ENCODE data around the gene RAB40C. TPM values are rescaled to one million over a fixed set of nuclear protein-coding genes. Genes with fewer than 3 reads are reported as not detected.
A peak's percentile ranks its signal among the peaks of the same experiment; 100 is the strongest.

Gene RAB40C
- total and polyA plus RNA-seq, 10 of the 15 experiments (the other 5 are each of a cell fraction or from before 2014, with no cell fraction given) = 0.06 to 12.8 (median 4.6) TPM

GRCh38 chr16:668519-669171 lies 78.8 kb downstream of the RAB40C start:
- ATAC-seq (peak; percentile 19), FAIRE-seq (no peak), DNase-seq (ENCODE audit: low read depth, low spot score) (no peak)
- Histone ChIP-seq H3K4me3 (peak overlapping the region; percentile 90), H3K27me3 (replicated peaks in 1 of 2; ENCODE audit: control insufficient read depth in 2 of 2, insufficient read depth in 2 of 2, low read length in 1 of 2) (no peaks in the 10 kb centered on the region), H3K4me1 (ENCODE audit: control insufficient read depth, insufficient read depth, low read length) (peaks cover 2% of the 10 kb centered on the region; the same call in 1 of the 2 replicates), H3K36me3 (ENCODE audit: control insufficient read depth in 2 of 2, insufficient read depth in 2 of 2, low read length in 1 of 2) (peaks cover 0 to 18% of the 10 kb centered on the region in 2 experiments; a peak in 3 of 4 replicates), H4K20me1 (ENCODE audit: control insufficient read depth, insufficient read depth) (no peaks in the 10 kb centered on the region; the same call in 1 of the 2 replicates), H3K4me2 (ENCODE audit: control insufficient read depth, insufficient read depth) (peak overlapping the region; percentile 82), H3K9ac (ENCODE audit: control insufficient read depth, insufficient read depth, low read length) (peak overlapping the region; percentile 97), H3K79me2 (ENCODE audit: control insufficient read depth, insufficient read depth, low read length) (peaks cover 16% of the 10 kb centered on the region), H3K27ac (ENCODE audit: control insufficient read depth, insufficient read depth) (peak overlapping the region; percentile 73), H3K9me3 (replicated peaks; ENCODE audit: control insufficient read depth, insufficient read depth, low read length) (no peaks in the 10 kb centered on the region), H2AFZ (ENCODE audit: control insufficient read depth, low read depth, low read length) (no peak overlapping the region)
- in situ Hi-C loops (cut with MboI) (loop anchor here (10.0 kb wide), 1 partner anchor 274 kb away; the partner anchor contains the start of gene NME4), intact Hi-C loops (cut with micrococcal nuclease; ENCODE audit: unreplicated experiment) (loop anchor here (10.0 kb wide), 1 partner anchor 274 kb away; the partner anchor contains the start of gene NME4)
- SMC1A ChIA-PET (ENCODE audit: uncharacterized antibody, unreplicated experiment) = no interaction called here
- BruUV-seq (replicated peaks) = no TSS peak
- POLR2A ChIA-PET = interaction anchor here (1.0 to 1.2 kb wide), 2 partner anchors 19 to 32 kb away, joined by 3 to 4 read pairs; partner anchors contain the start of genes METTL26 and WDR90
- 2% methylated on average over 43 of the region's 50 CpGs for WGBS (ENCODE audit: insufficient coverage, insufficient replicate concordance, low lambda C conversion rate, missing lambda C conversion rate)
- TF ChIP-seq KDM1A (IDR thresholded peaks at IDR 0.05; ENCODE audit: borderline replicate concordance) (no peak), LARP7 (IDR thresholded peaks at IDR 0.05) (no peak), ZNF384 (IDR thresholded peaks at IDR 0.05; ENCODE audit: borderline replicate concordance, low read depth, low read length) (no peak), NRF1 (conservative IDR thresholded peaks at IDR 0.05; ENCODE audit: low read depth, low read length) (no peak), ATF7 (IDR thresholded peaks at IDR 0.05; ENCODE audit: low read depth) (no peak), USF1 (IDR thresholded peaks at IDR 0.05; ENCODE audit: borderline replicate concordance, extremely low read length, insufficient read depth, low read depth, low read length) (no peak), ZNF274 (IDR thresholded peaks at IDR 0.05; ENCODE audit: insufficient read depth, insufficient read length) (no peak), TCF12 (IDR thresholded peaks at IDR 0.05; ENCODE audit: low read depth, low read length) (no peak), E2F8 (IDR thresholded peaks at IDR 0.05; ENCODE audit: low read depth, partially characterized antibody) (no peak), WRNIP1 (IDR thresholded peaks at IDR 0.05; ENCODE audit: borderline replicate concordance, low read depth, low read length) (no peak), PBX3 (IDR thresholded peaks at IDR 0.05; ENCODE audit: insufficient replicate concordance, low read depth, low read length) (no peak), CTCF (IDR thresholded peaks at IDR 0.05 in 2 of 3, conservative IDR thresholded peaks at IDR 0.05 in 1 of 3; ENCODE audit: control insufficient read depth in 2 of 3, extremely low read depth in 1 of 3, insufficient read depth in 1 of 3, low read depth in 3 of 3, low read length in 3 of 3) (no peak), ZBED1 (IDR thresholded peaks at IDR 0.05; ENCODE audit: borderline replicate concordance) (no peak)
- RAD21 ChIA-PET (ENCODE audit: unreplicated experiment) = no interaction called here
- CTCF ChIA-PET = interaction anchor here (0.6 to 1.8 kb wide), 5 partner anchors 9 to 293 kb away, joined by 3 to 11 read pairs (median 4); partner anchors contain the start of genes METTL26 and WDR90
